ENCODE results near the gene OR2T8. TPM values are rescaled to one million over a fixed set of nuclear protein-coding genes. Genes with fewer than 3 reads are reported as not detected.

The OR2T8 gene
- total and polyA plus RNA-seq, 2 of the 8 experiments (the other 6 are each of a cell fraction or from before 2014, with no cell fraction given), result not detected

DNA sequence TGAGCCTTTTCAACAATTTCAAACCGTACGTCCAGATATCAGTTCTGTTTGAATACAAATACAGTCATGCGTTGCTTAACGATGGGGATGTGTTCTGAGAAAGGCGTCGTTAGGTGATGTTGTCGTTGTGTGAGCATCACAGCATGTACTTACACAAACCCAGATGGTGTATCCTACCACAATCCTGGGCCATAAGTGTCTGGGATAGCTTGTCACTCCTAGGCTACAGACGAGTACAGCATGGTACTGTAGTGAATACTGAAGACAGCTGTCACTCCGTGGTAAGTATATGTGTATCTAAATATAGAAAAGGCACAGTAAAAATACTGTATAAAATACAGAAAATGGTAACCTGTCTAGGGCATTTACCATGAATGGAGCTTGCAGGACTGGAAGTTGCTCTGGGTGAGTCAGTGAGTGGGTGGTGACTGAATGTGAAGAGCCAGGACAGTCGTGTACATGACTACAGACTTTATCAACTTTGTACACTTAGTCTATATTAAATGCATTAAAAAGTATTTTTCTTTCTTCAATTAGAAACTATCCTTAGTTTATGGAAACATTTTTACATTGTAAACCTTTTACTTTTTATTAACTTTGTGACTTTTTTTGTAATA is 35.1 kb upstream of the OR2T8 start (continued):
- TF ChIP-seq SIRT6 (IDR thresholded peaks at IDR 0.05; ENCODE audit: low read length) (no peak), SAP30 (IDR thresholded peaks at IDR 0.05; ENCODE audit: insufficient read depth, insufficient replicate concordance, low read length) (no peak), ASH2L (IDR thresholded peaks at IDR 0.05; ENCODE audit: low read length) (no peak), TEAD4 (IDR thresholded peaks at IDR 0.05; ENCODE audit: low read depth, low read length) (no peak), SRF (IDR thresholded peaks at IDR 0.05; ENCODE audit: low read depth, low read length) (no peak)

All from H1 (cell line).